Thyroid gland (tissue), 4 donors: ENCODE data around the gene FBXO4. TPM values are rescaled to one million over a fixed set of nuclear protein-coding genes. Genes with fewer than 3 reads are reported as not detected.

Source experiments
- DNase-seq, 2 donors: peaks; one replicate each; pipeline ENCODE4 v3.0.0-alpha.2; 2019
- H3K27ac ChIP-seq, 3 donors: fragments of 200-600 bp; sonication (generic); 1 replicate in 2 of 3; 2 replicates in 1 of 3; pipeline ENCODE4 v1.5.1; 2016 to 2019; ENCODE audit warnings: mild to moderate bottlenecking in 1 of 3, moderate library complexity in 1 of 3
- H3K27me3 ChIP-seq: fragments of 200-600 bp; sonication (generic); one replicate; pipeline ENCODE4 v1.5.1; 2019
- H3K36me3 ChIP-seq, 2 donors: fragments of 200-600 bp; sonication (generic); one replicate each; pipeline ENCODE4 v1.5.1; 2016 to 2019
- H3K4me1 ChIP-seq, 2 donors: fragments of 200-600 bp; sonication (generic); one replicate each; pipeline ENCODE4 v1.5.1; 2017 to 2019
- H3K4me3 ChIP-seq, 3 donors: fragments of 200-600 bp; sonication (generic); replicated peaks in 1 of 3; 1 replicate in 2 of 3; 2 replicates in 1 of 3; pipeline ENCODE4 v1.5.1; 2016; ENCODE audit warnings: mild to moderate bottlenecking in 1 of 3
- H3K9me3 ChIP-seq: fragments of 200-600 bp; sonication (generic); one replicate; pipeline ENCODE4 v1.5.1; 2017
- CTCF ChIP-seq, 6 experiments: fragments of 200-600 bp in 3 of 6; fragments of 450-650 bp in 3 of 6; sonication (generic) in 3 of 6; IDR thresholded peaks; one replicate each; pipeline ENCODE4 v1.5.1; 2016 to 2019; ENCODE audit warnings: antibody characterized with exemption in 6 of 6, mild to moderate bottlenecking in 2 of 6, inconsistent platforms in 1 of 6, moderate library complexity in 1 of 6
- POLR2A ChIP-seq, 2 donors: fragments of 450-650 bp; IDR thresholded peaks; one replicate each; pipeline ENCODE4 v1.6.1; 2017; ENCODE audit warnings: antibody characterized with exemption in 2 of 2, mild to moderate bottlenecking in 2 of 2, moderate library complexity in 1 of 2
- WGBS, 2 donors: methylation state at CpG; one replicate each; pipeline ENCODE4 v1.1.5; 2017; 5-methylcytosine and 5-hydroxymethylcytosine counted together
- intact Hi-C: fragments of 100-400 bp; cut with DNase I; formaldehyde crosslinking; loops from one replicate; pipeline ENCODE4 v1.15.1; 2023
- small RNA-seq: library from RNA; depleted of rRNA; stranded (forward); fragments of <200 nt; gene quantifications from one replicate; pipeline ENCODE3, GENCODE V24; 2016
- total RNA-seq, 4 donors: library from RNA; depleted of rRNA; stranded (reverse); fragments of >200 nt; gene quantifications; one replicate each; pipeline ENCODE4 v1.2.3, GENCODE V29; 2016

The FBXO4 gene
- total RNA-seq, 4 donors from 2014 or later = 22.0 to 26.5 (median 23.4) TPM

GRCh38 chr5:41985945-41986695 lies 61.0 kb downstream of the FBXO4 start:
- intact Hi-C loops = no loop called here
- Histone ChIP-seq H3K4me1 (no peaks in the 10 kb centered on the region), H3K27me3 (no peaks in the 10 kb centered on the region), H3K4me3 (no peak overlapping the region), H3K9me3 (no peaks in the 10 kb centered on the region), H3K27ac (no peak overlapping the region), H3K36me3 (no peaks in the 10 kb centered on the region)
- TF ChIP-seq POLR2A (IDR thresholded peaks at IDR 0.05) (no peak), CTCF (IDR thresholded peaks at IDR 0.05) (no peak)
- WGBS, 2 donors = 67 to 70% methylated on average over 3 of the region's 3 CpGs
- DNase-seq = no peak

Small RNAs within 50 kb of the gene (small RNA-seq; reads per million reads assigned to genes)
- not detected for gene RF00019

Other genes starting within 250 kb of the FBXO4 start
- gene OXCT1, start 54.9 kb upstream of the FBXO4 start, total RNA-seq = 100 to 1,000 TPM in 1 of 4 donors, 10 to 100 TPM in 3; 19.5 to 335 (median 25.1) TPM
- gene RIMOC1, start 20.9 kb upstream of the FBXO4 start, total RNA-seq = 10 to 100 TPM; 20.1 to 27.9 (median 24.6) TPM